ENCODE data around the gene SLC38A7. TPM values are rescaled to one million over a fixed set of nuclear protein-coding genes. Genes with fewer than 3 reads are reported as not detected.
"Not testable (repeated sequence)": the region's sequence is repeated elsewhere in the genome, so short reads cannot be mapped to it uniquely, and the experiment has no call there.

The SLC38A7 gene
- total and polyA plus RNA-seq, 7 donors, result 4.3 to 12.6 (median 8.6) TPM

DNA sequence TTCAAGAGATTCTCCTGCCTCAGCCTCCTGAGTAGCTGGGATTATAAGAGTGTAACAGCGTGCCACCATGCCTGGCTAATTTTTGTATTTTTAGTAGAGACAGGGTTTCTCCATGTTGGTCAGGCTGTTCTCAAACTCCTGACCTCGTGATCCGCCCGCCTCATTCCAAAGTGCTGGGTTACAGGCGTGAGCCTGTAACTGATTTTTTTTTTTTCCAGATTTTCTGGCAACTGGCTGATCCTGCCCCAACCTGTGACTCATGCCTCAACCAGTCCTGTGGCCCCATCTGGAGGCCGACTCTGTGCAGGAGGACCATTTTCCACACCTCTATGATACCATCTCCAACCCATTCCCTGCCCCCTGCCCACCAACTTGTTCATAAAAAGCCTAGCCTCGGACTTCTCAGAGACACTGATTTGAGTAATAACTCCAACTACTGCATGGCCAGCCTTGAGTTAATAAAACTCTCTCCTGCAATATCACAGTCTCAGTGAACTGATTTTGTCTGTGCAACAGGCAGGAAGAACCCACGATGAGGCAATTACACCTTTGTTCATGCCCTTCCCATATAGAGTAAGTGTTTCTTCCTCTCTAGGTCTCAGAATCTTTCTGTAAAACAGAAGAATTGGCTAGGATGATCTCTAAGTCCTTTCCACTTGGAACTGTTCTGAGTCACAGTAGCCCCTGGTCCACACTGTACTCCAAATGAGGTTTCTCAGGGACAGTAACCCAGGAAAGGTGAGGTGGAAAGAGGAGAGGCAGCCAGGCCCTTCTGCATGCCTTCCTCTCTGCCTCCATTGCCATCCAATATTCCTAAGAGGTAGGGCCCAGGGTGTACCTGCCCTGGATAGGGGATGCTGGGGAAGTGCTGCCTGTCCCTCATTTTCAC lies 46.2 kb downstream of the SLC38A7 start:
- peak; percentile 59 to 86 (median 77) for ATAC-seq
- TF ChIP-seq, protein P1, sequence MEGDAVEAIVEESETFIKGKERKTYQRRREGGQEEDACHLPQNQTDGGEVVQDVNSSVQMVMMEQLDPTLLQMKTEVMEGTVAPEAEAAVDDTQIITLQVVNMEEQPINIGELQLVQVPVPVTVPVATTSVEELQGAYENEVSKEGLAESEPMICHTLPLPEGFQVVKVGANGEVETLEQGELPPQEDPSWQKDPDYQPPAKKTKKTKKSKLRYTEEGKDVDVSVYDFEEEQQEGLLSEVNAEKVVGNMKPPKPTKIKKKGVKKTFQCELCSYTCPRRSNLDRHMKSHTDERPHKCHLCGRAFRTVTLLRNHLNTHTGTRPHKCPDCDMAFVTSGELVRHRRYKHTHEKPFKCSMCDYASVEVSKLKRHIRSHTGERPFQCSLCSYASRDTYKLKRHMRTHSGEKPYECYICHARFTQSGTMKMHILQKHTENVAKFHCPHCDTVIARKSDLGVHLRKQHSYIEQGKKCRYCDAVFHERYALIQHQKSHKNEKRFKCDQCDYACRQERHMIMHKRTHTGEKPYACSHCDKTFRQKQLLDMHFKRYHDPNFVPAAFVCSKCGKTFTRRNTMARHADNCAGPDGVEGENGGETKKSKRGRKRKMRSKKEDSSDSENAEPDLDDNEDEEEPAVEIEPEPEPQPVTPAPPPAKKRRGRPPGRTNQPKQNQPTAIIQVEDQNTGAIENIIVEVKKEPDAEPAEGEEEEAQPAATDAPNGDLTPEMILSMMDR (IDR thresholded peaks at IDR 0.05), result no peak

DNA sequence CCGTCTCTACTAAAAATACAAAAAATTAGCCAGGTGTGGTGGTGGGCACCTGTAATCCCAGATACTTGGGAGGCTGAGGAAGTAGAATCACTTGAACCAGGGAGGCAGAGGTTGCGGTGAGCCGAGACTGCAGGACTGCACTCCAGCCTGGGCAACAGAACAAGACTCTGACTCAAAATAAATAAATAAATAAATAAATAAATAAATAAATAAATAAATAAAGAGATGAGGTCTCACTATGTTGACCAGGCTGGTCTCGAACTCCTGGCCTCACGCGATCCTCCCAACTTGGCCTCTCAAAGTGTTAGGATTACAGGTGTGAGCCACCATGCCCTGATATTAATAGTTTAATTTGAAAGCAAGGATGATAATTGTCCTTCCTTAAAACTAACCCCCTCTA lies 47.5 kb downstream of the SLC38A7 start:
- DNase-seq; ATAC-seq; H3K27me3 ChIP-seq (ENCODE audit: insufficient read depth in 3 of 3, low read length in 2 of 3); H3K27ac ChIP-seq; H3K9me3 ChIP-seq; intact Hi-C loops (cut with DNase I); H3K36me3 ChIP-seq (ENCODE audit: insufficient read depth in 1 of 2, low read depth in 1 of 2); H3K4me3 ChIP-seq; H3K4me1 ChIP-seq: not testable (repeated sequence)
- WGBS, 3 donors, result 96 to 98% (median 98%) methylated on average over 6 of the region's 6 CpGs

More for the DNA sequence above, 46.2 kb downstream of the SLC38A7 start:
- Histone ChIP-seq H3K27me3 (ENCODE audit: insufficient read depth in 3 of 3, low read length in 2 of 3) (no peaks in the 10 kb centered on the region), H3K9me3 (no peaks in the 10 kb centered on the region), H3K4me1 (no peaks in the 10 kb centered on the region), H3K4me3 (no peak overlapping the region), H3K27ac (no peak overlapping the region), H3K36me3 (ENCODE audit: insufficient read depth in 1 of 2, low read depth in 1 of 2) (no peaks in the 10 kb centered on the region)
- DNase-seq, result peak in 1 of 2 donors; percentile 31
- intact Hi-C loops (cut with DNase I), result no loop called here
- 55 to 65% (median 56%) methylated on average over 8 of the region's 8 CpGs for WGBS, 3 donors

DNA sequence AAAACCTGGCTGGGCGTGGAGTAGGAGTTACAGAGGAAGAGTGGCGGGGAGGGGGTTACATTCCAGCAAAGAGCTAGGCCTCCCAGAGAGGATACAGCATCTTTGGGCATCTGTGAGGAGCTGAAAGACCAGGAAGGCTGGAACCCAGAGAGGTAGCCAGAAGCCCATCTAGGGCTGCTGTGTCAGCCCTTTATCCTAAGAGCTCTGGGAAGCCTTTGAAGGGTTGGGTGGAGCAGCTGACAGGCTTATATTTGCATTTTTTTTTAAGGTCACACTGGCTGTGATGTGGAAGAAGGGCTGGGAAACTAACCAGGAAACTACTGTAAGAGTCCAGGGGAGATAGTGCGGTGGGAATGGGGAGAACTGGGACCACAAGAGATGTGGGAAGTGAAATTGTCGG lies 48.1 kb downstream of the SLC38A7 start:
- H3K9me3 ChIP-seq, result no peaks in the 10 kb centered on the region
- H3K27ac ChIP-seq, result no peak overlapping the region
- H3K36me3 ChIP-seq (ENCODE audit: insufficient read depth in 1 of 2, low read depth in 1 of 2), result no peaks in the 10 kb centered on the region
- intact Hi-C loops (cut with DNase I), result no loop called here
- TF ChIP-seq, protein P1 (IDR thresholded peaks at IDR 0.05), result no peak
- WGBS, 3 donors, result 92 to 93% (median 92%) methylated on average over 4 of the region's 4 CpGs
- ATAC-seq (no peak), DNase-seq (no peak)
- no peak overlapping the region for H3K4me3 ChIP-seq
- H3K27me3 ChIP-seq (ENCODE audit: insufficient read depth in 3 of 3, low read length in 2 of 3), result no peaks in the 10 kb centered on the region
- H3K4me1 ChIP-seq, result no peaks in the 10 kb centered on the region

DNA sequence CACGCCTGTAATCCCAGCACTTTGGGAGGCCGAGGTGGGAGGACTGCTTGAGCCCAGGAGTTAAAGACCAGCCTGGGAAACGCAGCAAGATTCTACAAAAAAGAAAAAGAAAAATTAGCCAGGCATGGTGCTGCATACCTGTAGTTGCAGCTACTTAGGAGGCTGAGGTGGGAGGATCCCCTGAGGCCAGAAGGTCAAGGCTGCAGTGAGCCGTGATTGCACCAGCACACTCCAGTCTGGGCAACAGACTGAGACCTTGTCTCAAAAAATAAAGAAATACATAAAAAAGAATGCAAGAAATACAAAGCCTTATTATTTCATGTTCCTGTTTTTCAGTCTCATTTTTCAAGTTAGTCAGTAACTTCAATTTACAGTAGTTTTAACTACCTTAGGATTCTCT lies 49.1 kb downstream of the SLC38A7 start:
- ATAC-seq (no peak), DNase-seq (no peak)
- no peaks in the 10 kb centered on the region for H3K36me3 ChIP-seq (ENCODE audit: insufficient read depth in 1 of 2, low read depth in 1 of 2)
- no peak overlapping the region for H3K4me3 ChIP-seq
- H3K27ac ChIP-seq, result no peak overlapping the region
- intact Hi-C loops (cut with DNase I), result no loop called here
- no peaks in the 10 kb centered on the region for H3K9me3 ChIP-seq
- H3K4me1 ChIP-seq, result no peaks in the 10 kb centered on the region
- TF ChIP-seq, protein P1 (IDR thresholded peaks at IDR 0.05), result no peak
- no peaks in the 10 kb centered on the region for H3K27me3 ChIP-seq (ENCODE audit: insufficient read depth in 3 of 3, low read length in 2 of 3)
- WGBS, 3 donors, result 89 to 94% (median 90%) methylated on average over 4 of the region's 4 CpGs

DNA sequence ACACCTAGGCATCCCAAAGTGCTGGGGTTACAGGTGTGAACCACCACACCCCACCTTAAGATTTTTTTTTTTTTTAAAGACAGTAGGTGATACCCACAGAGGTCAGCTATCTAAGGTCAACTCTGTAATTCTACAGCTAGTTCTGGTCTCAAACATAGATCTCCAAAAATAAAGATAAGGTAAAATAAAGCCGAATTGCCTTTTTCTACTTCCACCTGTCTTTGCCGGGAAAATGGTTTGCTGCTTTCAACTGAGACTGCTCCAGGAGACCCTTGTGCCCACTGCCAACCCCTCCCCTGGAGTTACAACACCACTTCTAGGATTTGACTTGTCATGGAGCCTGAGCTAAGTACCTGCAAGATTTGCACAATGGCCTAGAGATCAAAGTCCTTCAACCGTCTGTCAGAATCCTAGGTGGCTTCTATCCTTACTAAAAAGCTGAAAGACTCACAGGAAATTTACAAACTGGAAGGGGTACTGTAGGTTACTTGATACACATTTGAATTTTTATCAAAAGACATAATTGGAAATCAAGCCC lies 50.2 kb downstream of the SLC38A7 start:
- intact Hi-C loops (cut with DNase I), result no loop called here
- TF ChIP-seq, protein P1 (IDR thresholded peaks at IDR 0.05), result no peak
- no peak overlapping the region for H3K27ac ChIP-seq
- ATAC-seq, result no peak
- H3K4me3 ChIP-seq, result no peak overlapping the region
- no peaks in the 10 kb centered on the region for H3K9me3 ChIP-seq
- H3K27me3 ChIP-seq (ENCODE audit: insufficient read depth in 3 of 3, low read length in 2 of 3), result no peaks in the 10 kb centered on the region
- no peak for DNase-seq
- H3K4me1 ChIP-seq, result no peaks in the 10 kb centered on the region
- no peaks in the 10 kb centered on the region for H3K36me3 ChIP-seq (ENCODE audit: insufficient read depth in 1 of 2, low read depth in 1 of 2)
- WGBS, 3 donors, result 70 to 86% (median 80%) methylated on average over 3 of the region's 3 CpGs
